ENCODE data around the gene CBFB.

Gene CBFB

GRCh38 chr16:67028167-67028695, 718 bp upstream of the CBFB start:
- DNase-seq = peak in 2 of 3 donors; percentile 89 to 92
- Histone ChIP-seq H3K36me3 (ENCODE audit: control insufficient read depth in 4 of 4, insufficient read depth in 4 of 4, low read length in 3 of 4) (peaks cover 3 to 9% (median 7%) of the 10 kb centered on the region in 4 experiments), H3K4me1 (ENCODE audit: control extremely low read depth in 1 of 4, control insufficient read depth in 4 of 4, insufficient read depth in 4 of 4, low read length in 3 of 4) (peaks cover 16 to 33% (median 29%) of the 10 kb centered on the region in 4 experiments), H3K4me3 (ENCODE audit: control insufficient read depth in 1 of 7, extremely low read depth in 1 of 7, insufficient read depth in 4 of 7, low read depth in 2 of 7, low read length in 6 of 7) (peak overlapping the region; percentile 41 to 82 (median 74)), H3K27me3 (replicated peaks in 2 of 5; ENCODE audit: control insufficient read depth in 4 of 5, insufficient read depth in 5 of 5, low read length in 4 of 5) (no peaks in the 10 kb centered on the region), H3K9me3 (ENCODE audit: control extremely low read depth in 1 of 5, control insufficient read depth in 4 of 5, insufficient read depth in 2 of 5, low read depth in 1 of 5, low read length in 4 of 5) (no peaks in the 10 kb centered on the region), H3K27ac (ENCODE audit: insufficient read depth in 1 of 2, low read depth in 1 of 2, low read length in 2 of 2, poor library complexity in 1 of 2, severe bottlenecking in 2 of 2) (peak overlapping the region; percentile 90 to 96)
- POLR2A ChIA-PET = interaction anchor here (0.6 to 2.2 kb wide), 4 partner anchors 8 to 20 kb away, joined by 3 to 10 read pairs (median 4); no protein-coding TSS in a partner anchor
- CTCF ChIA-PET = interaction anchor here (0.6 to 4.8 kb wide), 11 partner anchors 10 to 569 kb away, joined by 3 to 33 read pairs (median 4); partner anchors contain the start of gene NOL3
- WGBS (ENCODE audit: insufficient coverage) = 12% methylated on average over 5 of the region's 10 CpGs

- Histone ChIP-seq H3K27me3 (replicated peaks in 2 of 5; ENCODE audit: control insufficient read depth in 4 of 5, insufficient read depth in 5 of 5, low read length in 4 of 5) (no peaks in the 10 kb centered on the region), H3K36me3 (ENCODE audit: control insufficient read depth in 4 of 4, insufficient read depth in 4 of 4, low read length in 3 of 4) (peaks cover 3 to 10% (median 8%) of the 10 kb centered on the region in 4 experiments), H3K4me1 (ENCODE audit: control extremely low read depth in 1 of 4, control insufficient read depth in 4 of 4, insufficient read depth in 4 of 4, low read length in 3 of 4) (peaks cover 16 to 35% (median 29%) of the 10 kb centered on the region in 4 experiments), H3K27ac (ENCODE audit: insufficient read depth in 1 of 2, low read depth in 1 of 2, low read length in 2 of 2, poor library complexity in 1 of 2, severe bottlenecking in 2 of 2) (peak overlapping the region; percentile 64 to 85), H3K9me3 (ENCODE audit: control extremely low read depth in 1 of 5, control insufficient read depth in 4 of 5, insufficient read depth in 2 of 5, low read depth in 1 of 5, low read length in 4 of 5) (no peaks in the 10 kb centered on the region), H3K4me3 (ENCODE audit: control insufficient read depth in 1 of 7, extremely low read depth in 1 of 7, insufficient read depth in 4 of 7, low read depth in 2 of 7, low read length in 6 of 7) (peak overlapping the region; percentile 76 to 98 (median 88))
- WGBS (ENCODE audit: insufficient coverage) = 0% methylated on average over 102 of the region's 123 CpGs
- ChIA-PET POLR2A (interaction anchor here (0.6 to 2.2 kb wide), 4 partner anchors 12 to 76 kb away, joined by 3 to 10 read pairs (median 4); no protein-coding TSS in a partner anchor), CTCF (interaction anchor here (1.4 to 4.8 kb wide), 6 partner anchors 12 to 59 kb away, joined by 3 to 20 read pairs (median 5); no protein-coding TSS in a partner anchor)
- peak; percentile 57 to 72 (median 60) for DNase-seq
These were observed 526 bp downstream of the CBFB start for GRCh38 chr16:67029254-67030096.

- Histone ChIP-seq H3K27ac (ENCODE audit: insufficient read depth in 1 of 2, low read depth in 1 of 2, low read length in 2 of 2, poor library complexity in 1 of 2, severe bottlenecking in 2 of 2) (peak overlapping the region; percentile 46 to 85), H3K36me3 (ENCODE audit: control insufficient read depth in 4 of 4, insufficient read depth in 4 of 4, low read length in 3 of 4) (peaks cover 3 to 12% (median 9%) of the 10 kb centered on the region in 4 experiments), H3K4me1 (ENCODE audit: control extremely low read depth in 1 of 4, control insufficient read depth in 4 of 4, insufficient read depth in 4 of 4, low read length in 3 of 4) (peaks cover 16 to 36% (median 23%) of the 10 kb centered on the region in 4 experiments), H3K9me3 (ENCODE audit: control extremely low read depth in 1 of 5, control insufficient read depth in 4 of 5, insufficient read depth in 2 of 5, low read depth in 1 of 5, low read length in 4 of 5) (no peaks in the 10 kb centered on the region), H3K27me3 (replicated peaks in 2 of 5; ENCODE audit: control insufficient read depth in 4 of 5, insufficient read depth in 5 of 5, low read length in 4 of 5) (no peaks in the 10 kb centered on the region), H3K4me3 (ENCODE audit: control insufficient read depth in 1 of 7, extremely low read depth in 1 of 7, insufficient read depth in 4 of 7, low read depth in 2 of 7, low read length in 6 of 7) (peak overlapping the region; percentile 76 to 98 (median 88))
- no peak for DNase-seq
- CTCF ChIA-PET = interaction anchor here (0.9 to 2.0 kb wide), 11 partner anchors 11 to 92 kb away, joined by 3 to 15 read pairs (median 4); no protein-coding TSS in a partner anchor
- 79% methylated on average over 10 of the region's 18 CpGs for WGBS (ENCODE audit: insufficient coverage)
- POLR2A ChIA-PET = interaction anchor here (0.6 kb wide), 1 partner anchor 11 kb away, joined by 4 read pairs; no protein-coding TSS in a partner anchor
These were observed 1.4 kb downstream of the CBFB start for GRCh38 chr16:67030221-67030962.

GRCh38 chr16:67034487-67034886, 5.5 kb downstream of the CBFB start:
- Histone ChIP-seq H3K27ac (ENCODE audit: insufficient read depth in 1 of 2, low read depth in 1 of 2, low read length in 2 of 2, poor library complexity in 1 of 2, severe bottlenecking in 2 of 2) (no peak overlapping the region), H3K4me1 (ENCODE audit: control extremely low read depth in 1 of 4, control insufficient read depth in 4 of 4, insufficient read depth in 4 of 4, low read length in 3 of 4) (peaks cover 12 to 32% (median 14%) of the 10 kb centered on the region in 4 experiments), H3K27me3 (replicated peaks in 2 of 5; ENCODE audit: control insufficient read depth in 4 of 5, insufficient read depth in 5 of 5, low read length in 4 of 5) (no peaks in the 10 kb centered on the region), H3K36me3 (ENCODE audit: control insufficient read depth in 4 of 4, insufficient read depth in 4 of 4, low read length in 3 of 4) (peaks cover 8 to 19% (median 13%) of the 10 kb centered on the region in 4 experiments), H3K4me3 (ENCODE audit: control insufficient read depth in 1 of 7, extremely low read depth in 1 of 7, insufficient read depth in 4 of 7, low read depth in 2 of 7, low read length in 6 of 7) (no peak overlapping the region), H3K9me3 (ENCODE audit: control extremely low read depth in 1 of 5, control insufficient read depth in 4 of 5, insufficient read depth in 2 of 5, low read depth in 1 of 5, low read length in 4 of 5) (no peaks in the 10 kb centered on the region)
- WGBS (ENCODE audit: insufficient coverage) = 55% methylated on average over 2 of the region's 4 CpGs
- POLR2A ChIA-PET = interaction anchor here (0.6 kb wide), 2 partner anchors 10 to 971 kb away, joined by 3 to 4 read pairs; no protein-coding TSS in a partner anchor
- CTCF ChIA-PET = interaction anchor here (1.3 kb wide), 1 partner anchor 28 kb away, joined by 3 read pairs; no protein-coding TSS in a partner anchor
- no peak for DNase-seq

GRCh38 chr16:67035364-67035763, 6.4 kb downstream of the CBFB start:
- ChIA-PET POLR2A (no interaction called here), CTCF (interaction anchor here (0.6 to 1.3 kb wide), 2 partner anchors 9 to 29 kb away, joined by 3 read pairs; no protein-coding TSS in a partner anchor)
- WGBS (ENCODE audit: insufficient coverage) = no CpG with 5 or more reads among the region's 1 CpG
- peak in 2 of 3 donors; percentile 39 to 45 for DNase-seq
- peaks cover 11 to 23% (median 15%) of the 10 kb centered on the region in 4 experiments for H3K36me3 ChIP-seq (ENCODE audit: control insufficient read depth in 4 of 4, insufficient read depth in 4 of 4, low read length in 3 of 4)
- H3K4me3 ChIP-seq (ENCODE audit: control insufficient read depth in 1 of 7, extremely low read depth in 1 of 7, insufficient read depth in 4 of 7, low read depth in 2 of 7, low read length in 6 of 7) = no peak overlapping the region
- no peaks in the 10 kb centered on the region for H3K27me3 ChIP-seq (replicated peaks in 2 of 5; ENCODE audit: control insufficient read depth in 4 of 5, insufficient read depth in 5 of 5, low read length in 4 of 5)
- peaks cover 7 to 28% (median 9%) of the 10 kb centered on the region in 4 experiments for H3K4me1 ChIP-seq (ENCODE audit: control extremely low read depth in 1 of 4, control insufficient read depth in 4 of 4, insufficient read depth in 4 of 4, low read length in 3 of 4)
- H3K27ac ChIP-seq (ENCODE audit: insufficient read depth in 1 of 2, low read depth in 1 of 2, low read length in 2 of 2, poor library complexity in 1 of 2, severe bottlenecking in 2 of 2) = no peak overlapping the region
- no peaks in the 10 kb centered on the region for H3K9me3 ChIP-seq (ENCODE audit: control extremely low read depth in 1 of 5, control insufficient read depth in 4 of 5, insufficient read depth in 2 of 5, low read depth in 1 of 5, low read length in 4 of 5)

GRCh38 chr16:67036323-67036741, 7.4 kb downstream of the CBFB start:
- WGBS (ENCODE audit: insufficient coverage) = 100% methylated on average over 1 of the region's 5 CpGs
- Histone ChIP-seq H3K27me3 (replicated peaks in 2 of 5; ENCODE audit: control insufficient read depth in 4 of 5, insufficient read depth in 5 of 5, low read length in 4 of 5) (no peaks in the 10 kb centered on the region), H3K9me3 (ENCODE audit: control extremely low read depth in 1 of 5, control insufficient read depth in 4 of 5, insufficient read depth in 2 of 5, low read depth in 1 of 5, low read length in 4 of 5) (no peaks in the 10 kb centered on the region), H3K4me1 (ENCODE audit: control extremely low read depth in 1 of 4, control insufficient read depth in 4 of 4, insufficient read depth in 4 of 4, low read length in 3 of 4) (peaks cover 0 to 18% (median 2%) of the 10 kb centered on the region in 4 experiments), H3K27ac (ENCODE audit: insufficient read depth in 1 of 2, low read depth in 1 of 2, low read length in 2 of 2, poor library complexity in 1 of 2, severe bottlenecking in 2 of 2) (no peak overlapping the region), H3K36me3 (ENCODE audit: control insufficient read depth in 4 of 4, insufficient read depth in 4 of 4, low read length in 3 of 4) (peaks cover 9 to 31% (median 17%) of the 10 kb centered on the region in 4 experiments), H3K4me3 (ENCODE audit: control insufficient read depth in 1 of 7, extremely low read depth in 1 of 7, insufficient read depth in 4 of 7, low read depth in 2 of 7, low read length in 6 of 7) (no peak overlapping the region)
- DNase-seq = no peak
- CTCF ChIA-PET = no interaction called here
- POLR2A ChIA-PET = no interaction called here

Measured in common myeloid progenitor, CD34-positive (primary cell).